ENCODE results near the gene PSTPIP2.
"Not testable (repeated sequence)": the region's sequence is repeated elsewhere in the genome, so short reads cannot be mapped to it uniquely, and the experiment has no call there.

The PSTPIP2 gene

DNA sequence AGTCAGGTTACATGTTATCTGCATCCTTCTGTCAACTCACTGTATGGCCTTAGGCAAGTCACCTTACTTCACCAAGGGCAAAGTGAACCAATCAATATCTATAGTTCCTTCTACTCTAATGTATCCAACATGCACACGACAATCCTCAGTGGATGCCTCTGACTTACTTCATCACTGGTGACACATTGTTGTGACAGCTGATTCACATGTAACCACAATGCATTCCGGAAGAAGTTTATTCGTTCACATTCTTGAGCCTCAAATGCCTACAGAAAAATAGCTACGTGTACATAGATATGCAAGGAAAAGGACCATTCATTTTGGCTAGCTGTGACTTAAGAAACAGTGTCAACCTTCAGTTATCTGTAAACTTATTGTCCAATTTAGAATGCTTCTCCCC, 78.6 kb downstream of the PSTPIP2 start:
- DNase-seq (ENCODE audit: low read depth in 2 of 2, low spot score in 1 of 2), result no peak

DNA sequence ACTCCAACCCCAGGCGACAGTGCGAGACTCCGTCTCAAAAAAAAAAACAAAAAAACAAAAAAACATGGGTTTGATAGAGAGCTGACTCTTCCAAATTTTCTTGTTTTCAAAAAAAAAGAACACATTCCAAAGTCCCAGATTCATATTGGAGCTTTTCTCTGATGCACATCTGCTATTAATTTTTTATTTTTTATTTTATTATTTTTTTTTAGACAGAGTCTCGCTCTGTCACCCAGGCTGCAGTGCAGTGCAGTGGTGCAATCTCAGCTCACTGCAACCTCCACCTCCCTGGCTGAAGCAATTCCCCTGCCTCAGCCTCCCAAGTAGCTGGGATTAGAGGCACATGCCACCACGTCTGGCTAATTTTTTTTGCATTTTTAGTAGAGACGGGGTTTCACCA, 79.5 kb downstream of the PSTPIP2 start:
- not testable (repeated sequence) for DNase-seq (ENCODE audit: low read depth in 2 of 2, low spot score in 1 of 2)

DNA sequence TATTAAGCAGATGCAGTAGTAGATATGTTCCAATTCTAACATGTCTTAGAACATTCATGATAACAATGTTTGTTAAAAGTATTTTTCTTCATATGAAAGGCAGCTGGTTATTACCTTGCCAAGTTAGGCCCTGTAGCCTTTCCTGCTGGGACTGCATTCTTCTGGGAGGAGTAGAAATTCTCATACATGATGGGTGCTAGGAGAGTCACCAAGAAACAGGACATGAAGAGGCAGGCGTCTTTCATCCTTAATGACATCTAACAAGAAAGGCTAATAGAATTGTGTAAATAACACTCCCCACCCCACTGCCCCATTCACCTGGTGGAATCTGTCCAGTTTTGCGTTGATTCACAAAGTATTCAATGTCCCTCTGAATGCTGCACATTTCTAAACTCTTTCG, 80.3 kb downstream of the PSTPIP2 start:
- no peak for DNase-seq (ENCODE audit: low read depth in 2 of 2, low spot score in 1 of 2)

DNA sequence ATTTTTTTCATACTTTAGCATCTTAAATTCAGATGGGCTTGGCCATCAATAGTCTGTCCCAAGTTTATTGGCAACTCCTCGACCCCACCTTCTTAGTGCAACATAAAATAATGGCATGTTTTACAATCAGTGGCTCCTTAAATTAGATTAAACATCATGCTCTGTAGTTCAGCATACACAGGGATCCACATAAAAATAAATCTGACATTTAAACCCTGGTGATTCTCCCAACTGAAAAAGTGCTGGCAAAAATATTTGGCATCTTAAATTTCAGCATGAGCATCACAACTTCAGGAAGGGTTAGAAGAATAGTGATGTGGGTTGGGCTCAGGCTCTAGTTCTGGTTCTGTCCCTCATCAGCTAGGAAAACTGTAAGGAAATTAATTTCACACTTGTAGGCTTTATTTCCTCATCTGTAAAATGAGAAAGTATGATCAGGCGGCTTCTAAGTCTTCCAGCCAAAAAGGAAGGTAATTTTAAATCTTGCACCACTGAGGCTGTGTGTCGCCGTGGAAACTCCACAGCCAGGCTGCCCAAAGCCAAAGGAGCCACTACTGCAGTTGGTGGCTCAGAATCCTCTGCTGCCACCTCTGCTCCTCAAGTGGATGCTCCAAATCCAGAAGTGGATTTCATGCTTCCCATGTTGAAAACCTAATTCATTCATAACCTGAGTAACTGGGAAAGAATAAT, 87.4 kb downstream of the PSTPIP2 start:
- no peak for DNase-seq (ENCODE audit: low read depth in 2 of 2, low spot score in 1 of 2)

DNA sequence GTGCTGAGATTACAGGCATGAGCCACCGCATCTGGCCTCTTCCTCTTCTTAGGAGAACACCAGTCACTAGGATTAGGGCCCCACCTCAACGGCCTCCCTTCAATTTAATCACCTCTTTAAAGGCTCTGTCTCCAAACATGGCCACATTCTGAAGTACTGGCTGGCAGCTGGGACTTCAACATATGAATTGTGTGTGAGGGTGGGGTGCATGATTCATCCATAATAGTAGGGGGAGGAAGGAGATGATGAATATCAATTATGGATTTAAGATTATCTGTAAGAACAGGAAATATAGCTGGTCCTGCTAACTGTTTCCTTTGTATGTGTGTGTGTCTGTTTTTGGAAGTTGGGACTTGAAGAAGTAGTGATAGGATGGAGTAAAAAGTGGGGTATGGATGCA, 90.2 kb downstream of the PSTPIP2 start:
- no peak for DNase-seq (ENCODE audit: low read depth in 2 of 2, low spot score in 1 of 2)

DNA sequence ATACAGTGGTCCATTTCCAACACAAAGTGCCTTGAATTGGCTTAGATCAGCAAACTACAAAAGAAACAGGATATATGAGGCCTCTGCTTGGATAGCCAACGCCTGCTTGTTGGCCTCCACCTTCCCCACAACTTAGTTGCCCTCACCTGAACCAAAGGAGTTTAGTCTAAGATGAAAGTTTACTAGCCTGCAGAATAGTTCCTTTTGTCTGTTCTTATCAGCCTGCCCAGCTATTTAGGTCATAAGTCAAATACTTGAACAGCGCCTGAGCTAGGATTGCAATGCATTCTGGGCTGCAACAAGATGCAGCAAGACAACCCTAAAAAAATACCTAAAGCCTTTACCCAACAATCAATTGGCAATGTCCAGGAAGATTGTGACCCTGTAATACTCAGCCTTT, 91.8 kb downstream of the PSTPIP2 start:
- DNase-seq (ENCODE audit: low read depth in 2 of 2, low spot score in 1 of 2), result no peak

DNA sequence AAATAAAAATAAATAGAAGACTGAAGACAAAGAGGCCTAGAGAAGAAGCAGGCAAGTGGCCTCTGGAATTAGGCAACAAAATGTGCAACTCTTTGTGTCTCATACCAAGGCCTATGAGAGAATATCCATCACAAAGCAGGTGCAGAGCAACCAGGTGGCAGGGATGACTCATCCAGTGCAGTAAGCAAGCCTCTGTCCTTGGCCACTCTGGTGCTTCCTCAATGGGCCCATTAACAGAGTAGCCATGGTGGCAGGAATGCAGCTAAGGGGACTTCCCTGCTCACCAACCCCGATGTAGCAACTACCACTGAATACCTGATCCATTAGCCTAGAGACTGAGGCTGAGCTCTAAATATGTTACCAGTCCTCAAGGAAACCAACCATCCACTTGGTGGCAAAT, 94.0 kb downstream of the PSTPIP2 start:
- DNase-seq (ENCODE audit: low read depth in 2 of 2, low spot score in 1 of 2), result no peak

DNA sequence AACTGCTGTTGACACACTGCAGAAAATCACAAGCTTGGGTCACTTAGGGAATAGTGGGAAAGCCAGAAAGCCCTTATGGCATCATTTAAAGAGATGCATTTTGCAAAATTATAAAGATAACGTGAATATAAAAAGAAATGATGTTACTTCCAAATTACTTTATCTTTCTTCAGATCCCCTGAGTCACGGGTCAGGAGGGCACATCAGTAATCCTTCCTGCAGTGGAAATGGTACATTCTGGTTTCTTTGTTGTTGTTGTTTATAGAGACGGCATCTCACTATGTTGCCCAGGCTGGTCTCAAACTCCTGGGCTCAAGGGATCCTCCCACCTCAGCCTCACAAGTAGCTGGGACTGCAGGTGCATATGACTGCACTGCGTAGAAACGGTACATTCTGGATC, 95.1 kb downstream of the PSTPIP2 start:
- DNase-seq (ENCODE audit: low read depth in 2 of 2, low spot score in 1 of 2), result no peak

DNA sequence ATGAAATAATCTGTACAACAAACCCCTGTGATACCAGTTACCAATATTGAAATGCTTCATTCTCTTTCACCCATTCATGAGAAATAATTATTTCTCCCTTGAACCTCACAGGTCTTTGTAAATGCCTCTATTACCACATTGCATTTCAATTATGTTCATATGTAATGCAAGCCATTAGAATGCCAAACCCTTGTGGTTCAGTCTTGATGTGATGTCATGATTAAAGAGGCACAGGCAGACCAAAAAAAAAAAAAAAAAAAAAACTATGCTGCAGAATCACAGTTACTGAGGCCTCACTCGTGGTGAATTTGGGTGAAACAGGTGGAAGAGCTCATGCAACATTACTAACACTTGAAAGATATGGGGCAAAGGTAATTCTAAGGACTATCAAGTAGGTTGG, 95.5 kb downstream of the PSTPIP2 start:
- DNase-seq (ENCODE audit: low read depth in 2 of 2, low spot score in 1 of 2), result no peak

DNA sequence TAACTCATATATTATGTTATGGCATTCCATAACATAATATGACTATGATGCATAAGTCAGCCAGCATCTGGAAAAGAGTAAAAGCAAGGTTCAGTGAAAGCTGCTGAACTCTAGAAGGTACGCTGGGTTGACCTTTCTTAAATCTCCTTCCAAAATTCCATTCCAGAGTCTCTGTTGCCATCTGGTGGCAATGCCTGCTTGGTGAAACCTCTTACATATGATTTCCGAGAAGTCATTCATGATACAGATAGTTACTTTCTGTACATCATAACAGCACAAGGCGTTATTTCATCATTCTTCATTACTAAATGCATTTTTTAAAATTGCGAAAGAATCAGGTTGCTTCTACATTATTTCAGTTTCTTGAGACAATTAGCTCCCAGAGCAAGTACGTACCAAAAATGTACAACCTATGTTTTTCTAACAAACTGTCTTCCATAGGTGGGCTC, 97.9 kb downstream of the PSTPIP2 start:
- DNase-seq (ENCODE audit: low read depth in 2 of 2, low spot score in 1 of 2), result peak; percentile 32 to 52

DNA sequence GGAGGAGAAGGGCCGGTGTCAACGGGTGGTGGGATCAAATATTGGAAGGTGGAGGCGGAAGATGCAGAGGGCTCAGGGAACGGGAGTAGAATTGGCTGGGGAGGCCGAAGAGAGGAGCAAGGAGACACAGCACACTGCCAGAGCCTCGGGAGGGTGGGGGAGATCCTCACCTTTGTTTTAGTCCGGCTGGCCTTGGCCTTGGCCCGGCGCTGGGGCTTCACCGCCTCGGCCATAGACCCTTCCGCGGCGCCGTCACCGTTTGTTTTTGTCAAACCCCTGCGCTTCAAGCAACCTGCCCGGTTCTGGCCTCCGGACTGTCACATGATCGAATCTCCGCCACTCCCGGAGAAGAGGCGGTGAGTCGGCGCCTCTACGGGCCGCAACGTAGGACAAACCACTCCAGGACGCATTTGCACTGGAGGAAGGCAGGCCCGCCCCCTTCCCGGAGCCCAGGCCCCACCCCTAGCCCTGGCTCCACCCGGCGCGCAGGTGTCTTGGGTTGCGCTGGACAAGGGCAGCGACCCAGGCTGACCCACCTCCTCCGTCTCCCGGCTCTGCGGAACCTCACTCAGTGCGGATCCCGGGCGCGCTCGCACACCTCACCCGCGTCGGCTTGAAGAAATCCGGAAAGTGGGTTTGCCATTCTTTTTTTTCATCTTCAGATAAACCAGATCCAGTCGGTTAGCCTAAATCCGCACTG, 104.9 kb downstream of the PSTPIP2 start, which contains the start of gene EPG5:
Gene EPG5, minus strand, starts transcription at position 323 of the 700 bp plus-strand sequence. Its CDS starts 90 bp downstream, at position 233.
- peak; percentile 72 to 84 for DNase-seq (ENCODE audit: low read depth in 2 of 2, low spot score in 1 of 2)

DNA sequence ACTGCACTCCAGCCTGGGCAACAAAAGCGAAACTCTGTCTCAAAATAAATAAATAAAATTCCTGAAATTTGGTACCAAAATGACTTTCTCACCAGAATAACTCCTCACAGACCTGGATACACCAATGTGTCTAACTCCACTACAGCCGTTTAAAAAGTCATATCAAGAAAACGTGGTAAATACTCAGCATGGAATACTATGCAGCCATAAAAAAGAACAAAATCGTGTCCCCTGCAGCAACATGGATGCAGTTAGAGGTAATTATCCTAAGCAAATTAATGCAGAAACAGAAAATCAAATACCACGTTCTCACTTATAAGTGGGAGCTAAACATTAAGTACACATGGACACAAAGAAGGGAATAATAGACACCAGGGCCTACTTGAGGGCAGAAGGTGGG, 107.1 kb downstream of the PSTPIP2 start:
- DNase-seq (ENCODE audit: low read depth in 2 of 2, low spot score in 1 of 2), result not testable (repeated sequence)

DNA sequence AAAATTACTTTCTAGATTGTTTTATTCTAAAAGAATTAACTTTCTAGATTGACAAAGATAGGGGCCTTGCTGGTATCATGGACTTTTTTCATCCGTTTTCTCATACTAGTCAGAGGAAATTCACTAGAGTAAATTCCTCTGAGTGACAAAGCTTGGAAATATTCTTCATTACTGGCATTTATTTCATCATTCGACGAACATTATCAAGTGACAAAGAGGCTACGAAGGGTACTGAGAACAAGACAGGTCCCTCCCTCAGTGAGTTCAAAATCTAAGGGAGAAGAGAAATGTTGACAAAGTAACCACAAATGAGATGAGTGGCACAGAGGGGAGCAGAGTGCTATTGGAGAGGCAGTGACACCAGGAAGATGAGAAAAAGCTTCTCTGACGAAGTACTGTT, 109.2 kb downstream of the PSTPIP2 start:
- no peak for DNase-seq (ENCODE audit: low read depth in 2 of 2, low spot score in 1 of 2)

DNA sequence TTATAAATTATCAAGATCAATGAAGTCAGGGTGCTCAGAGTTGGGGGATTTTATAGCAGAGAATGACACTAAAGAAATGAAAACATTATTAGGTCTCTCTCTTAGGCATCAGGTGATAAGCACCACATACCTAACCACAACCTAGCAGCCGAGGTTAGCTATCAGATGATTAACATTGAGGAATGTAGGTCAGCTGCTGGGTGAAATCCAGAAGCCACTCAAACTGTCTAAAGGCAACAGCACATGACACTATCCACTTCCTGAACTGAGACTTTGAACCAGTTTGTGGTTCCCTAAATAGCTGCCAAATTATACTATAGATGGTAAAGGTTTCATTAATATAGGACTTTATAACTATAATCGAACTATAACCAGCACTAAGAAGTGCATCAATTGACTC, 109.6 kb downstream of the PSTPIP2 start:
- no peak for DNase-seq (ENCODE audit: low read depth in 2 of 2, low spot score in 1 of 2)

DNA sequence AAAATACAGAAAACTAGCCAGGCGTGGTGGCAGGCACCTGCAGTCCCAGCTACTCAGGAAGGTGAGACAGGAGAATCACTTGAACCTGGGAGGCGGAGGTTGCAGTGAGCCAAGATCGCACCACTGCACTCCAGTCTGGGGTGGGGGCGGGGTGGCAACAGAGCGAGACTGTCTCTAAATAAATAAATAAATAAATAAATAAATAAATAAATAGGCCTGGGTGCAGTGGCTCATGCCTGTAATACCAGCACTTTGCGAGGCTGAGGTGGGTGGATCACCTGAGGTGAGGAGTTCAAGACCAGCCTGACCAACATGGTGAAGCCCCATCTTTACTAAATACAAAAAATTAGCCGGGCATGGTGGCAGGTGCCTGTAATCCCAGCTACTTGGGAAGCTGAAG, 112.6 kb downstream of the PSTPIP2 start:
- not testable (repeated sequence) for DNase-seq (ENCODE audit: low read depth in 2 of 2, low spot score in 1 of 2)

DNA sequence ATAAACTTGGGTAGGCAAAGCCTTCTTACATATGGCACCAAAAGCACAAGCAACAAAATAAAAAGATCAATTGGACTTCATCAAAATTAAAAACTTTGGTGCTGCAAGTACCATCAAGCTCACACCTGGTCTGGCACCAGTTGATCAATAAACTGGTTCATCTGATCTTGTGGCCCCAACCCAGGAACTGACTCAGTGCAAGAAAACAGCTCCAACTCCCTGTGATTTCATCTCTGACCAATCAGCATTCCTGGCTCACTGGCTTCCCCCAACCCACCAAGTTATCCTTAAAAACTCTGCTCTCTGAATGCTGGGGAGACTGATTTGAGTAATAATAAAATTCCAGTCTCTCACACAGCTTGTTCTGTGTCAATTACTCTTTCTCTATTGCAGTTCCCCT, 113.3 kb downstream of the PSTPIP2 start:
- no peak for DNase-seq (ENCODE audit: low read depth in 2 of 2, low spot score in 1 of 2)

DNA sequence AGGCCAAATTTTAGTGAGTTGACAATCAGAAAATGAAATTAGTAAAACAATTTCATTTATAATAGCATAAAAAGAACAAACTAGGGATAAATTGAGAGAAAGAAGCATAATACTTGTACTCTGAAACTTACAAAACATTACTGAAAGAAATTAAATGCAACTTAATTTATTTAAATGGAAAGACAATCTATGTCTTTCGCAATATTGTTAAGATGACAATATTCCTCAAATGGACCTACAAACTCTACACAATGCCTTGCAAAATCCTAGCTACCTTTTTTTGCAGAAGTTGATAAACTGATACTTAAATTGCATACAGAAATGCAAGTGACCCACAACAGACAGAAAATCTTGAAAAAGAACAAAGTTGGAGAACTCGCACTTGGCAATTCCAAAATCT, 114.0 kb downstream of the PSTPIP2 start:
- DNase-seq (ENCODE audit: low read depth in 2 of 2, low spot score in 1 of 2), result no peak

DNA sequence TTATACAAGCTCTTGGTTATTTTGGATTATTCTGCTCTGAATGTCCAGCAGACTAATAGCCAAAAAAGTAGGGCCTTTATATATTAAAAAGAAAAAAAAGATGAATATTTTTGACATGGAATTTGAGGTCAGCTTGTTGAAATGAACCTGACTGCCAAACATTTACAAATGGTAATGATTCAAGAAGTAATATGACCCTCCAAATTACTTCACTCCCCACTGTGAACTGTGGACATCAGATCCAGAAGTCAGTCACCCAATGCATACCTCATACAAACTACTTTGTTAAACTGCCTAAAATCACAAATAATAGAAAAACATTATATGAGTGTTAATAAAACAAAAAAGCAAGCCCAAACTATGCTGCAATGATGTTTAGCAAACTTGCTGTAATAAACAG, 115.0 kb downstream of the PSTPIP2 start:
- DNase-seq (ENCODE audit: low read depth in 2 of 2, low spot score in 1 of 2), result no peak

DNA sequence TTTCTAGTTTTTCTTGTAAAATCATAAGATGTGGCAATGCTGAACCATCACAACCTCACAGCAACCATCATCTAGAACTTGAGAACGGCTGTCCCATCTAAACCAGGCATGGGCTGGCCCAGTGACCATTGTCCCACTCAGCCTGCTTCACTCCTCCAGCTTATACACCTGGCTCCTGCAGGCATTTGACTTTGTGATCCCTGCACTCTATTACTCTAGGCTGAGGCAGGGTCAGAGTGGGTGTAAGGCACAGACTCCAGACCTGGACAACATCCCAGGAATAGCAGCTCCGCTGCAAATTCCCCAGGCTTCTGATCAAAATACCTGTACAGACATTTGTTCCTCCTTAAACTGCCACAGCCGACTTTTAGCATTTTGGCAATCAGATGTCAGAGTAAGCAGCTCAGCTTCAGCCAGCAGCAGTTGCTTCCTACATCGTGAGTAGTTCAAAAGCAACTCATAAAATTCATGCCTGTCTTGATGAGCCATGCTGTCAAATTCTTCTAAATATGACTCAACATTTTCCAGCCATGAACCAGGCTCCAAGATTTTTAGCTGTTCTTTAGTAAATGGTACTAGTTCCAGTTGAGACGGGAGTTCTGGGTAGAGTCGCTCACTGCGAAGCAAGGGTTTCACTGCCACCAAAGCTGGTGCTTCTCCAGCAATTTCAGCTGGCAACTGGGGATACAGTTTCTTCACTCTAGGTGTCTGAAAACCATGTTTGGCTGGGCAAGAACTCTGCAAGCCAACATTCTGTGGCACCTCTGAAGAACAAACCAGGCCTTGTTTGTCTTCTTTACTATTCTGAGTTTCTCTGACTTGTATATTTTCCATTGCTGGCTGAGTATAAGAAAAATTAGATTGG, 117.8 kb downstream of the PSTPIP2 start:
- no peak for DNase-seq (ENCODE audit: low read depth in 2 of 2, low spot score in 1 of 2)

DNA sequence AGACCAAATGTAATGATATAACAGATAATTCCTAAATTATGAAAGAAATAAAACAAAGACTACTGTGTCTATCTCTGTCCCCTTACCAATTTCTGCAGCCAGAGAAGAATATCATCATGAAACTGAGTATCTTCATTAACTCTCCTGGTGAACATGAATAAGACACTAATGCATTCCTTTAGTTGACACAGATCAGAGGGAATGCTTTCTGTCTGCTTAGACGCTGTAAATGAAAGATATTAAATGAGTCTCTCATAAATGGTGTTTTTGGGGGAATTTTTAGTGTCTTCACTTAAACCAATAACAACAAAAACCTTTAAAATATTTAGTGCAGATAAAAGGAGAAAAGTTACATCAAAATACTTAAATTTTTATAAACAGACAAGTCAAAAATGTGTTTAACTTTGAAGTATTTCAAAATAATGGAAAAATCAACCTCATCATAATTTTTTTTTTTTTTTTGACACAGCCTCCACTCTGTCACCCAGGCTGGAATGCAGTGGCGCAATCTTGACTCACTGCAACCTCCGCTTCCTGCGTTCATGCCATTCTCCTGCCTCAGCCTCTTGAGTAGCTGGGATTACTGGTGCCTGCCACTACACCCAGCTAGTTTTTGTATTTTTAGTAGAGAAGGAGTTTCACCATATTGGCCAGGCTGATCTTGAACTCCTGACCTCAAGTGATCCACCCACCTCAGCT, 120.9 kb downstream of the PSTPIP2 start:
- no peak for DNase-seq (ENCODE audit: low read depth in 2 of 2, low spot score in 1 of 2)

DNA sequence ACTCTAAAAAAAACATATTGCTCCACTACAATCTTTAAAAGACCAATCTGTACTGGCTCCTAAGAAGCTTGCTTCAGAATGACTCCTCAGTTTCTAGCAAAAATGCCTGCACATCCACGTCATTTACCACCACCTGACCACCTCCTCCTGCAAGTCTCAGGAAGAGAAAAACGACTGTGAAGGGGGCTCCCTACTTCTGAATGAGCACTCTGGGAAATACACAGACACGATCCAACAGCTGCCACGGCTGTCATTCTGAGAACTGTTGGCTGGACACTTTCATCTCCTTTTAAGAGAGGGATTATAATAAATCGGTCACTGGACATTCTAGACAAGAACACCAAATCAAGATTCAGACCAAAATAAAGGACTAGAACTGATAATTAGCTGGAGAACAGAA, 126.4 kb downstream of the PSTPIP2 start:
- no peak for DNase-seq (ENCODE audit: low read depth in 2 of 2, low spot score in 1 of 2)

Measured in stimulated activated CD8-positive, alpha-beta memory T cell treated with anti-CD3 and anti-CD28 coated beads, Interleukin-4, amount 100 ng/mL, for 1 hour (primary cell).